WI38 (cell line): ENCODE data around the gene CACNB2.
"Not testable (repeated sequence)": the region's sequence is repeated elsewhere in the genome, so short reads cannot be mapped to it uniquely, and the experiment has no call there.

Experiments
- H3K4me3 ChIP-seq: 2 replicates; pipeline ENCODE4 v1.5.1; 2011; ENCODE audit warnings: low read depth, mild to moderate bottlenecking, control low read depth, low read length
- TF ChIP-seq, protein P1 (sequence below): IDR thresholded peaks from 2 replicates; pipeline ENCODE4 v1.5.1; 2012; ENCODE audit warnings: low read depth, mild to moderate bottlenecking, control low read depth, low read length

CACNB2 gene

GRCh38 chr10:18436902-18437301 is 296.7 kb downstream of the CACNB2 start:
- H3K4me3 ChIP-seq: no peak overlapping the region
- TF ChIP-seq, protein P1, sequence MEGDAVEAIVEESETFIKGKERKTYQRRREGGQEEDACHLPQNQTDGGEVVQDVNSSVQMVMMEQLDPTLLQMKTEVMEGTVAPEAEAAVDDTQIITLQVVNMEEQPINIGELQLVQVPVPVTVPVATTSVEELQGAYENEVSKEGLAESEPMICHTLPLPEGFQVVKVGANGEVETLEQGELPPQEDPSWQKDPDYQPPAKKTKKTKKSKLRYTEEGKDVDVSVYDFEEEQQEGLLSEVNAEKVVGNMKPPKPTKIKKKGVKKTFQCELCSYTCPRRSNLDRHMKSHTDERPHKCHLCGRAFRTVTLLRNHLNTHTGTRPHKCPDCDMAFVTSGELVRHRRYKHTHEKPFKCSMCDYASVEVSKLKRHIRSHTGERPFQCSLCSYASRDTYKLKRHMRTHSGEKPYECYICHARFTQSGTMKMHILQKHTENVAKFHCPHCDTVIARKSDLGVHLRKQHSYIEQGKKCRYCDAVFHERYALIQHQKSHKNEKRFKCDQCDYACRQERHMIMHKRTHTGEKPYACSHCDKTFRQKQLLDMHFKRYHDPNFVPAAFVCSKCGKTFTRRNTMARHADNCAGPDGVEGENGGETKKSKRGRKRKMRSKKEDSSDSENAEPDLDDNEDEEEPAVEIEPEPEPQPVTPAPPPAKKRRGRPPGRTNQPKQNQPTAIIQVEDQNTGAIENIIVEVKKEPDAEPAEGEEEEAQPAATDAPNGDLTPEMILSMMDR: no peak

DNA sequence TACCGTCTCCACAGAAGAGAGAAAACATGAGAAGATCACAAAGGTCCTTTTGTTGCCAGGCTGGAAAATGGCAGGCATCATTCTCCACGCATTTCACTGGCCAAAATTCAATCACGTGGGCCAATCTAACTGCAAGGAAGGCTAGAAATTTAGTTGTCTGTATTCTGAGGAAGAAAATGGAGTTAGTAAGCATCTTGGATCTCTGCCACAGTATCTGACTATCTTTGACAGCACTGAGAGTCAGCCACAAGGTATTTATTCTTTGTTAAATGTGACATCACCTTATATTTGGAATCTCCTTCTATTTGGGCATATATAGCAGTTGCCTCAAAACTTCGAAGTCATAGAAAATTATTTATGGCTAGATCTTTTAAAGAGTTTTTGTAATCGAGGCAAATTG is 297.3 kb downstream of the CACNB2 start:
- H3K4me3 ChIP-seq: no peak overlapping the region
- TF ChIP-seq, protein P1: no peak

- H3K4me3 ChIP-seq: no peak overlapping the region
- TF ChIP-seq, protein P1: no peak
These were observed 298.3 kb downstream of the CACNB2 start for GRCh38 chr10:18438361-18439126.

- H3K4me3 ChIP-seq: no peak overlapping the region
- TF ChIP-seq, protein P1: no peak
These were observed 299.4 kb downstream of the CACNB2 start for GRCh38 chr10:18439601-18440000.

DNA sequence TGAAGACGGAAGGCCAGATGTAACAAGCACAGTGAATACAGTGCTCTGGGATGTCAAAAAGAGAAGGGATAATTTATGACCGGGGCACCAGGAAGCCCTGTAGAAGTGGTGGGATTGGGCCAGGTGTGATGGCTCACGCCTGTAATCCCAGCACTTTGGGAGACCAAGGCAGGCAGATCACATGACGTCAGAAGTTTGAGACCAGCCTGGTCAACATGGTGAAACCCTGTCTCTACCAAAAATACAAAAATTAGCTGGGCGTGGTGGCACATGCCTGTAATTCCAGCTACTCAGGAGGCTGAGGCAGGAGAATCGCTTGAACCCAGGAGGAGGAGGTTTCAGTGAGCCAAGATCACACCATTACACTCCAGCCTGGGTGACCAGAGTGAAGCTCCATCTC is 305.4 kb downstream of the CACNB2 start:
- not testable (repeated sequence) for H3K4me3 ChIP-seq

- TF ChIP-seq, protein P1: no peak
- H3K4me3 ChIP-seq: no peak overlapping the region
These were observed 306.0 kb downstream of the CACNB2 start for GRCh38 chr10:18446205-18446604.

GRCh38 chr10:18449611-18450026 is 309.4 kb downstream of the CACNB2 start:
- TF ChIP-seq, protein P1: no peak
- no peak overlapping the region for H3K4me3 ChIP-seq

GRCh38 chr10:18450298-18450697 is 310.1 kb downstream of the CACNB2 start:
- TF ChIP-seq, protein P1: no peak
- no peak overlapping the region for H3K4me3 ChIP-seq
